ENCODE data around the gene BICRA.
"Not testable (repeated sequence)": the region's sequence is repeated elsewhere in the genome, so short reads cannot be mapped to it uniquely, and the experiment has no call there.

BICRA gene

DNA sequence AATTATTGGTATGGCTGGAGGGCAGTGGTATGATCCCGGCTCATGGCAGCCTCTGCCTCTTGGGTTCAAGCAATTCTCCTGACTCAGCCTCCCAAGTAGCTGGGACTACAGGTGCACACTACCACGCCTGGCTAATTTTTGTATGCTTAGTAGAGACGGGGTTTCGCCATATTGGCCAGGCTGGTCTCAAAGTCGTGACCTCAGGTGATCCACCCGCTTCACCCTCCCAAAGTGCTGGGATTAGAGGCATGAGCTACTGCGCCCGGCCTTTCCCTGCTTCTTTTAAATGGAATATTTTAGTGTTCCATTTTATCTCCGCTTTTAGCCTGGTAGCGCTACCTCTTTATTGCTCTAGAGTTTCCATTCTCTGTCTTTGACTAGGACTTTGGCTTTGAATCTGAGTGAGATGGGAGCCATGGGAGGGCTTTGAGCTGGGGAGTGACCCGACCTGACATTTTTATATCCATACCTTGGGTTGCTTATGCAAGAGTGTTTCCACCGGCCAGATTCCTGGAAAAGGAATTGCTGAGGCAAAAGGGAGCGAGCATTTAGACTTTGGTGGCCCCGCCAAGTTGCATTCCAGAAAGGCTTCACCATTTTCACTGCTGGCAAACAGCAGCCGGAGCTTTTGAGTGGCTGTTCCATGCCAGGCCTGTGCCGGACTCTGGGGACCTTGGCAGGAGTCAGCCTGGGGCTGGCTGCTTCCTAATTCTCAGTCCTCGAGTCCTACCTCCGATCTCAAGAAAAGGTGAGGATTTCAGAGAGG, 22.9 kb downstream of the BICRA start:
- DNase-seq, result no peak

GRCh38 chr19:47633517-47633916, 24.6 kb downstream of the BICRA start:
- no peak for DNase-seq

DNA sequence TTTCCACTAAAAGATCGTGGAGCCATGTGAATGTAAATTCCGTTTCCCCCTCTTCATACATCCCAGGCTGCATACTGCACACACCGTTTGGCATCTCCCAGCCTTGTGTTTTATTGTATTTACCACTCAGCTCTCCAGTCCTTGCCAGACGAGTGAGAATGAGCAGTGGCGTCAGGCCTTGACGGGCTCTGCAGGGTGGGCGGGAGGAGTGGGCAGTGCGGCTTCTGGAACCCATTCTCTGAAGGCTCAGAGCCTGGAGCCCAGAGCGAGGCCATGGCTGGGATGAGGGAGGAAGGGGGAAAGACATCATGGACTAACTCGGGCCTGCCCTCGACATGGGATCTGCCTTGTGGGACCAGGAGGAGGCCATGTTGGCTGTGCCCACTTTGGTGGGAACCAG, 25.1 kb downstream of the BICRA start:
- no peak for DNase-seq

DNA sequence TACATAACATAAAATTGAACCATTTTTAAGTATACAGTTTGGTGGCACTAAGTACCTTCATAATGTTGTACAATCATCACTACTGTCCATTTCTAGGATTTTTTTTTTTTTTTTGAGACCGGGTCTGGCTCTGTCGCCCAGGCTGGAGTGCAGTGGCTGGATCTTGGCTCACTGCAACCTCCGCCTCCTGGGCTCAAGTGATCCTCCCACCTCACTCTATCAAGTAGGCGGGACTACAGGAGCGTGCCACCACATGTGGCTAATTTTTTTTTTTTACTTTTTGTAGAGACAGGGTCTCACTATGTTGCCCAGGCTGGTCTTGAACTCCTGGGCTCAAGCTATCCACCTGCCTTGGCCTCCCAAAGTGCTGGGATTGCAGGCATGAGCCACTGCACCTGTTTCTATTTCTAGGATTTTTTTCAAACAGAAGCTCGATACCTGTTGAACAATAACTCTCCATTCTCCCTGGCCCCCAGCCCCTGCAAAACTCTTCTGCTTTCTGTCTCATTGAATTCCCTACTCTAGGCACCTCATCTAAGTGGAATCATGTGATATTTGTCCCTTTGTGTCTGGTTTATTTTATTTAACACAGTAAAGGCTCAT, 26.3 kb downstream of the BICRA start:
- not testable (repeated sequence) for DNase-seq

DNA sequence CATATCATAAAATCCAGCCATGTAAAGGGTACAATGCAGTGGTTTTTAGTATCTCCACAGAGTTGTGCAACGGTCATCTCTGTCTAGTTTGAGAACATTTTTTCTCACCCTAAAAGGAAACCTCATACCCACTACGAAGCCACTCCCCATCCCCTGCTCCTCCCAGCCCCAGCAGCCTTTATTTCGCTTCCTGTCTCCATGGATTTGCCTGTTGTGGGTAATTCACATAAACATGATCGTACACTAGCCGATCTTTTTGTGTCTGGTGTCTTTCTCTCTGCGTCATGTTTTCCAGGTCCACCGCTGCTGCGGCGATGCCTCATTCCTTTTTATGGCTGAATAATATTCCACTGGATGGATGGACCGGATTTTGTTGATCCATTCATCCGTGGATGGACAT, 28.6 kb downstream of the BICRA start:
- DNase-seq, result no peak

GRCh38 chr19:47641891-47642485, 33.1 kb downstream of the BICRA start:
- no peak for DNase-seq

DNA sequence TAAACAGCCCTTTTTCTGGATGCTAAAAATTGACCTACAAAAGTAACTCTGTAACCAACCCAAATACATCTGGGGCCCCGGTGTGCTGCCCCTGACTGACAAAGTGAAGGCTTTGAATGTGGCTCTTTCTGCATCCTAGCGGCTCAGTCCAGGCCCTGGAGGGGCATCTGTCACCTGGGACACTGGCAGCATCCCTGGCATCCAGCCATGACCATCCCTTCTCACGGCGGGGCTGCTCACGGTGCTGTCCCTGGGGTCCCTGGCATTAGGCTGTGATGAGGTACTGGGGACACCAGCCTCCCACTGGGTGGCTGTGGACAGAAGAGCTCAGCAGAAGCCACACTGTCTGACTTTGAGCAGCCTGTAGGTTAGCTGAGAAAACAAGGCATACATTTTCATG, 34.3 kb downstream of the BICRA start:
- no peak for DNase-seq

DNA sequence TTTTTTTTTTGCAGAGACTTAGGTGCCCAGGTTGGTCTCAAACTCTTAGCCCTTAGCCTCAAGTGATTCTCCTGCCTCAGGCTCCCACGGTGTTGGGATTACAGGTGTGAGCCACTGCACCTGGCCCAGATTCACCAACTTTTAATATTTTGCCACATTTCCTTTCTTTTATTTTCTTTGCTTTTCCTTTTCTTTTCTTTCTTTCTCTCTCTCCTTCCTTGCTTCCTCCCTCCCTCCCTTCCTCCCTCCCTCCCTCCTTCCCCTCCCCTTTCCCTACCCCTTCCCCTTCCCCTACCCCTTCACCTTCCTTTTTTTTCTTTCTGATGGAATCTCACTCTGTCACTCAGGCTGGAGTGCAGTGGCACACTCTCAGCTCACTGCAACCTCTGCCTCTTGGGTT, 35.3 kb downstream of the BICRA start:
- no peak for DNase-seq

GRCh38 chr19:47644743-47645482, 36.0 kb downstream of the BICRA start:
- DNase-seq, result no peak

GRCh38 chr19:47646924-47647323, 38.0 kb downstream of the BICRA start:
- no peak for DNase-seq

- DNase-seq, result no peak
Observed at GRCh38 chr19:47649588-47649987, 40.7 kb downstream of the BICRA start.

- DNase-seq, result no peak
Observed at GRCh38 chr19:47650700-47651099, 41.8 kb downstream of the BICRA start.

GRCh38 chr19:47651132-47651531, 42.2 kb downstream of the BICRA start:
- no peak for DNase-seq

DNA sequence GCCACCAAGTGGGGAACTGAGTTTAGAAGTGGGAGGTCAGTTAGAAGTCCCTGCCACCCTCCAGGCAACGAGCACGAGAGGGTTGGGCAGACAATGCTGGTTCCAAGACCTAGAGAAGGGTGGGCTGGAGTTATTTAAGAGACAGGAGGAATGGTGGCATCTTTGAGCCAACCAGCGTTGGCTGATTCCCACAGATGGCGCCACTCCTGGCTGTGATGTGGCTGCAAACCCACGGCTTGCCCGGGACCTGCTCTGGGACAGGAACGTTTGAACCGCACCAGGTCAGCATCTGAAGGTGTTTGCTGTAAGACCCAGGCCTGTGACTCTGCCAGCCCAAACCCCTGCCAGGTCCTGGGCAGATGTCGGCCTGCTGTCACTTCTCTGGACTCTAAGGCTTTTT, 42.8 kb downstream of the BICRA start:
- no peak for DNase-seq

GRCh38 chr19:47652285-47652684, 43.4 kb downstream of the BICRA start:
- DNase-seq, result no peak

DNA sequence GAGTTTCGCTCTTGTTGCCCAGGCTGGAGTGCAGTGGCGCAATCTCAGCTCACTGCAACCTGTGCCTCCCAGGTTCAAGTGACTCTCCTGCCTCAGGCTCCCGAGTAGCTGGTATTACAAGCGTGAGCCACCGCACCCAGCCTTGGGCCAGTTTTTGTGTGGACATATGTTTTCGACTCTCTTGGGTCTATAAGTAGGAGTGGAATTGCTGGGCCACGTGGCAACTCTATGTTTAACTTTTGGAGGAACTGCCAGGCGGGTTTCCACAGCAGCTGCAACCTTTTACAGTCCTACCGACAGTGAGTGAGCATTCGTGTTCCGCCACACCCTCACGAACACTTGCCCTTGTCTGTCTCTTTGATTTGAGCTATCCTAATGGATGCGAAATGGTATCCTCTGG, 44.9 kb downstream of the BICRA start:
- no peak for DNase-seq

DNA sequence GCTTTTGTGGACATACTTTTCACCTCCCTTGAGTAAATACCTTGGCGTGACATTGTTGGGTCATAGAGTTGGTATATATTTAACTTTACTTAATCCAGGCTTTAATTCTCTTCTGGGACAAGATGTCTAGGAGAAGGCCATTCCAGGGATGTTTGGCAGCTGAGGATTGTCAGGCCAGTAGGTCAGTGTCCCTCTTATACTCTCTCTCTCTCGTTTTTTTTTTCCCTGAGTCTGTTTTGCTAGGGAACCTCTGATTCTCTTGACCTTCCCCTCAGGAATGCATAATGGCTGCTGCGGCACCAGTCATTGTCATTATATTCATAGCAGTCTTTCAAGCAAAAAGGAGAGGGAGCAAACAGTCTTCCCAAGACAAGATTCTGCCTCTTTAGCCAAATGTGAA, 48.8 kb downstream of the BICRA start:
- no peak for DNase-seq

DNA sequence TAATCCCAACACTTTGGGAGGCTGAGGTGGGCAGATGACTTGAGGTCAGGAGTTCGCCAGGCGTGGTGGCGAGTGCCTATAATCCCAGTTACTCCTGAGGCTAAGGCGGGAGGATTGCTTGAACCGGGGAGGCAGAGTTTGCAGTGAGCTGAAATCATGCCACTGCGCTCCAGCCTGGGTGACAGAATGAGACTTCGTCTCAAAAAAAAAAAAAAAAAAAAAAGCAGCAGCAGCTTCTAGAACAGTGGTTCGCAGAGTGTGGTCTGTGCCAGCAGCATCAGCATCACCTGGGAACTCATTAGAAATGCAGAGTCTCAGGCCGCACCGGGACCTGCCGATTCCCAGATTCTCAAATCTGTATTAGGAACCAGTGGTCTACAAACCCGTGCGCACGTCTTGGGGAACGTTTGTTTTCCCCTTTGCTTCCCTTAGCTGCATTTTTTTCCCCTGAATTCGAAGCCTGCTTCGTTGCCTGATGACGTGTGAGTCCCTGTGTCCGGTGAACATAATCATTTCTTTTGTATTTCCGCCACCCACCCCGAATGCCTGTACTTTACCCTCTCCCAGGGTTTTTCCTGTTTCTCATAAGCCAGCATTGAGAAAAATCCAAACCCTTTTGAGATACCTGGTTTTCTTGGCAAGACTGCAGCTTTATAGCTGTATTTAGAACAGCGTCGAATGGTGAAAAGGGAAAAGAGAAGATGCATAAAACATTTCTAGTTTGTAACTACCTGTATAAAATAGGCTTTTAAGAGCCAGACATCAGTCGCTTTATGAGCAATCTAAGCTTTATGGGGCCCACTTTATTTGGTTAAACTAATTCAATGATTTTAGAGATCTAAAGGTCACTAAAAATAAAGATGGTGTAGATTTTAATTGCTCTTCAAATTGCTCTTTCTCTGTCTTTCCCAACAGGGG, 49.8 kb downstream of the BICRA start:
- DNase-seq, result no peak

GRCh38 chr19:47660435-47660832, 51.5 kb downstream of the BICRA start:
- no peak for DNase-seq

- DNase-seq, result no peak
Observed at GRCh38 chr19:47661161-47661560, 52.2 kb downstream of the BICRA start.

DNA sequence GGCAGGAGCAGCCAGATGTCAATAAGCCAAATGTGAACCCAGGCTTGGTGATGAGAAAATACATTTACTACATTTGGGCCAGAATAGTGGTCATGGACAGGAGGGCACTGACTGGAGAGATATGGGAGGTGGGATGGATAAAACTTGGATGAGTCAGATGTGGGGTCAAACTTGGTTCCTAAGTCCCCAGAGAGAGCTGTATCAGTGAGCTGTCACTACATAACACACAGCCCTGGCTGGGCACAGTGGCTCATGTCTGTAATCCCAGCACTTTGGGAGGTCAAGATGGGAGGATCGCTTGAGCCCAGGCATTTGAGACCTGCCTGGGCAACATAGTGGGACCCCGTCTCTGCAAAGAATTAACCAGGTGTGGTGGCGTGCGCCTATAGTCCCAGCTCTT, 52.7 kb downstream of the BICRA start:
- no peak for DNase-seq

GRCh38 chr19:47663435-47663910, 54.5 kb downstream of the BICRA start:
- DNase-seq, result no peak
